Testis (tissue), 2 donors: ENCODE results near the gene PTPRG.

Experiments
- CTCF ChIP-seq, 3 experiments: fragments of 450-650 bp in 2 of 3; fragments of 200-600 bp in 1 of 3; sonication (generic) in 1 of 3; IDR thresholded peaks; one replicate each; pipeline ENCODE4 v1.5.1; 2016 to 2019; ENCODE audit warnings: antibody characterized with exemption in 3 of 3, mild to moderate bottlenecking in 2 of 3, moderate library complexity in 1 of 3
- POLR2A ChIP-seq: fragments of 450-650 bp; IDR thresholded peaks from one replicate; pipeline ENCODE4 v1.6.1; 2017; ENCODE audit warnings: antibody characterized with exemption, mild to moderate bottlenecking, moderate library complexity

DNA sequence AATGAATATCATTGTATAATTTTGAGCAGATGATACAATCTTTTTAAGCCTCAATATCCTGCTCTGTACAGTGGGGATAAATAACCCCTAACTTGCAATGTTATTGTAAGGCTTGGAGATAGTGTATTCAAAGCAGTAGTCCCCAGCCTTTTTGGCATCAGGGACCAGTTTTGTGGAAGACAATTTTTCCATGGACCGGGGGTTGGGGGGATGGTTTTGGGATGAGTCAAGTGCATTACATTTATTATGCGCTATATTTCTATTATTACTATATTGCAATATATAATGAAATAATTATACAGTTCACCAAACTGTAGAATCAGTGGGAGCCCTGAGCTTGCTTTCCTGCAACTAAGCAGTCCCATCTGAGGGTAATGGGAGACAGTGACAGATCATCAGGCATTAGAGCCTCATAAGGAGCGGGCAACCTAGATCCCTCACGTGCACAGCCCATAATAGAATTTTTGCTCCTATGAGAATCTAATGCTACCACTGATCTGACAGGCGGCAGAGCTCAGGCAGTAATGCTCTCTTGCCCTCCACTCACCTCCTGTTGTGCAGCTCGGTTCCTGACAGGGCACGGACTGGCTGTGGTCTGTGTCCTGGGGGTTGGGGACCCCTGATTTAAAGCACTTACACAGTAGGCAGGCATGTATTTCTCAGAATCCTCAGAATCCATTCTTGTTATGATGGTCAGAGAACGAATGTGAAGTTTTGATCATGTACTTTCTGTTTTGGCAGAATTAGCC, 102.2 kb downstream of the PTPRG start:
- TF ChIP-seq POLR2A (no peak), CTCF (IDR thresholded peaks at IDR 0.05) (no peak)
